Activated T-cell treated with anti-CD3 and anti-CD28 coated beads, Interleukin-2, amount 50 U/mL, for 72 hours (primary cell): ENCODE data around the gene ZBED4. TPM values are rescaled to one million over a fixed set of nuclear protein-coding genes. Genes with fewer than 3 reads are reported as not detected.

Experiments used
- ATAC-seq, 2 donors: fragments of 150-1000 bp; cut with Tn5 transposase; replicated peaks in 1 of 2; 2 replicates each; pipeline ENCODE4 v1.10.0; 2021; ENCODE audit warnings: moderate library complexity in 2 of 2, mild to moderate bottlenecking in 1 of 2
- DNase-seq, 2 donors: peaks; one replicate each; pipeline ENCODE4 v3.0.0; 2021 to 2022; ENCODE audit warnings: mixed read lengths in 1 of 2
- H3K27ac Mint-ChIP-seq: one replicate; pipeline ENCODE4 v1.8.0; 2022; ENCODE audit warnings: mild to moderate bottlenecking, moderate library complexity, mixed read lengths
- H3K27me3 Mint-ChIP-seq: one replicate; pipeline ENCODE4 v1.8.0; 2022; ENCODE audit warnings: low read depth, mixed read lengths
- H3K36me3 Mint-ChIP-seq, 2 donors: one replicate each; pipeline ENCODE4 v1.8.0; 2022; ENCODE audit warnings: mixed read lengths in 2 of 2, mild to moderate bottlenecking in 1 of 2; ENCODE audit not compliant: insufficient read depth in 2 of 2
- H3K4me1 Mint-ChIP-seq: one replicate; pipeline ENCODE4 v1.8.0; 2022; ENCODE audit warnings: low read depth, mixed read lengths
- H3K4me3 Mint-ChIP-seq, 2 donors: one replicate each; pipeline ENCODE4 v1.8.0; 2022; ENCODE audit warnings: mild to moderate bottlenecking in 2 of 2, mixed read lengths in 2 of 2, moderate library complexity in 2 of 2
- H3K9me3 Mint-ChIP-seq, 2 donors: one replicate each; pipeline ENCODE4 v1.8.0; 2022; ENCODE audit warnings: mixed read lengths in 2 of 2
- total RNA-seq, 2 donors: library from RNA; stranded (reverse); gene quantifications; one replicate each; pipeline ENCODE4 v1.2.3, GENCODE V29; 2022

Gene ZBED4
- total RNA-seq, 2 donors from 2014 or later: 22.3 to 23.6 TPM

- DNase-seq (no peak), ATAC-seq (no peak)
- Mint-ChIP-seq H3K36me3 (peaks cover 8 to 27% of the 10 kb centered on the region in 2 donors), H3K4me1 (no peaks in the 10 kb centered on the region), H3K4me3 (no peak overlapping the region), H3K9me3 (peaks cover 4 to 5% of the 10 kb centered on the region in 2 donors), H3K27ac (no peak overlapping the region), H3K27me3 (no peaks in the 10 kb centered on the region)
Measured at GRCh38 chr22:49894322-49895054, 40.8 kb downstream of the ZBED4 start.

DNA sequence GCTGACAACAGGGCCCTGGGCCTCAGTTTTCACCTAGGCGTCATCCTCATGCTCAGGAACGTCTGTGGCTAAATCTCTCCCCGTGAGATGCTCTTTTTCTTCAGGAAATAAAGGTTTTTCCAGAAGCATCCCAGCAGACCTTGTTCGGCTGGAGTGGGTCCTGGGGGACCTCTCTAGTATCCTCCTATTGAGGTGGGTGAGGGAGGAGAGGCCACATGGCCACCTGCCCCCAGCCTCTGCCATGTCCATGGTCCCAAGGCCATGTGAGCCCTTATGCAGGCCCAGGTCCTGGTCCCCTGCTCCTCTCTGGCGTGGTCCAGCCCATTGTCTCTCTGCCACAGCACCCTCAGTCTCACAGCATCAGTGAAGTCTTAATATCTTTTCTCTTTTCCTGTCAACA lies 42.6 kb downstream of the ZBED4 start:
- no peak overlapping the region for H3K4me3 Mint-ChIP-seq
- H3K9me3 Mint-ChIP-seq: peaks cover 4 to 5% of the 10 kb centered on the region in 2 donors
- H3K36me3 Mint-ChIP-seq: peaks cover 7 to 13% of the 10 kb centered on the region in 2 donors
- H3K27me3 Mint-ChIP-seq: no peaks in the 10 kb centered on the region
- no peak overlapping the region for H3K27ac Mint-ChIP-seq
- ATAC-seq (no peak), DNase-seq (no peak)
- no peaks in the 10 kb centered on the region for H3K4me1 Mint-ChIP-seq

DNA sequence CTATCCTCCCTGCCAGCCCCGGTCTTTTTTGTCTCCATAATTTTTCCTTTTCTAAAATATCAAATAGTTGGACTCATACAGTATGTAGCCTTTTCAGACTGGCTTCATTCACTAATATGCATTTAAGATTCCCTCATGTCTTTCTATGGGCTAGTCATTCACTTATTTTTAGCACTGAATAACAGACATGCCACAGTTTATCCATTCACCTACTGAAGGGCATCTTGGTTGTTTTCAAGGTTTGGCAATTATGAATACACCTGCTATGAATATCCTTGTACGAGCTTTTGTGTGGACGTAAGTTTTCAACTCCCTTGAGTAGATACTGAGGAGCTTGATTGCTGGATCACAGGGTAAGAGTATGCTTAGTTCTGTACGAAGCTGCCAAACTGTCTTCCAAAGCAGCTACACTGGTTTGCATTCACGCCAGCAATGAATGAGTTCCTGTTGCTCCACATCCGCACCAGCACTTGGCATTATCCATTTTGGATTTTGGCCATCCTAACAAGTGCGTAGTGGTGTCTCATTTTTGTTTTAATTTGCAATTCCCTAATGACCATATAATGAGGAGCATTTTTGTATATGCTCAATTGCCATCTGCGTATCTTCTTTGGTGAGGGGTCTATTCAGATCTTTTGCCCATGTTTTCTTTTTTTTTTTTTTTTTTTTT lies 43.5 kb downstream of the ZBED4 start:
- ATAC-seq (no peak), DNase-seq (no peak)
- H3K27me3 Mint-ChIP-seq: no peaks in the 10 kb centered on the region
- H3K4me3 Mint-ChIP-seq: no peak overlapping the region
- peak overlapping the region; percentile 3 for H3K27ac Mint-ChIP-seq
- peaks cover 13 to 14% of the 10 kb centered on the region in 2 donors for H3K36me3 Mint-ChIP-seq
- no peaks in the 10 kb centered on the region for H3K4me1 Mint-ChIP-seq
- peaks cover 2 to 11% of the 10 kb centered on the region in 2 donors for H3K9me3 Mint-ChIP-seq

- no peak for DNase-seq
Measured at GRCh38 chr22:49899530-49899929, 45.9 kb downstream of the ZBED4 start.

GRCh38 chr22:49900441-49901230 lies 47.0 kb downstream of the ZBED4 start:
- no peak overlapping the region for H3K4me3 Mint-ChIP-seq
- H3K9me3 Mint-ChIP-seq: peaks cover 0 to 16% of the 10 kb centered on the region in 2 donors
- no peak for ATAC-seq
- peaks cover 9 to 21% of the 10 kb centered on the region in 2 donors for H3K36me3 Mint-ChIP-seq
- H3K27ac Mint-ChIP-seq: no peak overlapping the region
- no peak for DNase-seq
- H3K27me3 Mint-ChIP-seq: no peaks in the 10 kb centered on the region
- H3K4me1 Mint-ChIP-seq: no peaks in the 10 kb centered on the region

More at GRCh38 chr22:49899530-49899929, 45.9 kb downstream of the ZBED4 start:
- no peak overlapping the region for H3K4me3 Mint-ChIP-seq
- peaks cover 0 to 16% of the 10 kb centered on the region in 2 donors for H3K9me3 Mint-ChIP-seq
- no peak for ATAC-seq
- H3K36me3 Mint-ChIP-seq: peaks cover 9 to 21% of the 10 kb centered on the region in 2 donors
- no peaks in the 10 kb centered on the region for H3K27me3 Mint-ChIP-seq
- no peaks in the 10 kb centered on the region for H3K4me1 Mint-ChIP-seq
- H3K27ac Mint-ChIP-seq: no peak overlapping the region

DNA sequence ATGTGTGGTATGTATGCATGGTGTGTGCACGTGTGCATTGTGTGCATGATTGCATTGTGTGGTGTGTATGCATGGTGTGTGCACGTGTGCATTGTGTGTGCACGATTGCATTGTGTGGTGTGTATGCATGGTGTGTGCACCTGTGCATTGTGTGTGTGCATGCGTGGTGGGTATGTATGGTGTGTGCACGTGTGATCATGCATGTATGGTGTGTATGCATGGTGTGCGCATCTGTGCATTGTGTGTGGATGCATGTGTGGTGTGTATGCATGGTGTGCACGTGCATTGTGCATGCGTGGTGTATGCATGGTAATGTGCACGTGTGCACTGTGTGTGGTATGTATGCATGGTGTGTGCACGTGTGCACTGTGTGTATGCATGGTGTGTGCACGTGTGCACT lies 47.8 kb downstream of the ZBED4 start:
- DNase-seq (no peak), ATAC-seq (no peak)
- Mint-ChIP-seq H3K9me3 (peaks cover 0 to 16% of the 10 kb centered on the region in 2 donors), H3K27ac (no peak overlapping the region), H3K36me3 (peaks cover 9 to 21% of the 10 kb centered on the region in 2 donors), H3K4me1 (no peaks in the 10 kb centered on the region), H3K27me3 (no peaks in the 10 kb centered on the region), H3K4me3 (no peak overlapping the region)

GRCh38 chr22:49903322-49904039 lies 49.8 kb downstream of the ZBED4 start:
- Mint-ChIP-seq H3K27ac (no peak overlapping the region), H3K9me3 (peaks cover 0 to 16% of the 10 kb centered on the region in 2 donors), H3K27me3 (no peaks in the 10 kb centered on the region), H3K4me3 (no peak overlapping the region), H3K36me3 (peaks cover 15 to 21% of the 10 kb centered on the region in 2 donors), H3K4me1 (no peaks in the 10 kb centered on the region)
- ATAC-seq (no peak), DNase-seq (no peak)

DNA sequence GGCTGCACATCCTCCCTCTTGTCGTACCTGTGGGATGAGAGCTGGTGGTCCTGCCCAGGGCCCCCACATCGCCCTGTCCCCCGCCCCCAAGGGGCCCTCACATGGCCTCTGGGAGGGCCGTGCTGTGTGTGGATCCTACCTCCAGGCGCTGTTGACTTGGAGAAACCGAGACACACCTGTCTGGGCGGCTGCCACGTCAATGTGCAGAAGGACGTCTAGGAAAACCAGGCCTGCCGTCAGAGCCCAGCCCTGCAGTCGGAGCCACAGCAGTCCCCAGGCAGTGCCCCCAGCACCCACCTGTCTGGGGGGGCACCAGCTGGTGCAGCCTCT lies 50.4 kb downstream of the ZBED4 start:
- peaks cover 0 to 16% of the 10 kb centered on the region in 2 donors for H3K9me3 Mint-ChIP-seq
- no peak overlapping the region for H3K27ac Mint-ChIP-seq
- peaks cover 15 to 21% of the 10 kb centered on the region in 2 donors for H3K36me3 Mint-ChIP-seq
- no peaks in the 10 kb centered on the region for H3K27me3 Mint-ChIP-seq
- no peak for ATAC-seq
- no peaks in the 10 kb centered on the region for H3K4me1 Mint-ChIP-seq
- no peak overlapping the region for H3K4me3 Mint-ChIP-seq
- DNase-seq: no peak

DNA sequence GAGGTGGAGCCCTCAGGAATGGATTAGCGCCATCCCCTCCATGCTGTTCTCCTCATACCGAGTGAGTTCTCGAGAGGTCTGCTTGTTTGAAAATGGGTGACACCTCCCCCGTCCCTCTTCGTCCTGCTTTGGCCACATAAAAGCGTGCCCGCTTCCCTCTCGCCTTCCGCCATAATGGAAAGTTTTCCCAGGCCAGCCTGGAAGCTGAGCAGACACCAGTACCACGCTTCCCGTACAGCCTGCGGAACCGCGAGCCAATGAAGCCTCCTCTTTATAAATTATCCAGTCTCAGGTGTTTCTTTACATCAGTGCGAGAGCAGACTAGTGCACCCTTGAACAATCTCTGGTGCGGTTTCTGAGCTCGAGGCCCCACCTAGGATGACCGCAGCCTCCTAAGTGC lies 51.8 kb downstream of the ZBED4 start:
- Mint-ChIP-seq H3K4me3 (no peak overlapping the region), H3K27ac (no peak overlapping the region), H3K36me3 (peaks cover 15 to 21% of the 10 kb centered on the region in 2 donors), H3K9me3 (peaks cover 0 to 16% of the 10 kb centered on the region in 2 donors), H3K27me3 (no peaks in the 10 kb centered on the region), H3K4me1 (no peaks in the 10 kb centered on the region)
- ATAC-seq (no peak), DNase-seq (no peak)

DNA sequence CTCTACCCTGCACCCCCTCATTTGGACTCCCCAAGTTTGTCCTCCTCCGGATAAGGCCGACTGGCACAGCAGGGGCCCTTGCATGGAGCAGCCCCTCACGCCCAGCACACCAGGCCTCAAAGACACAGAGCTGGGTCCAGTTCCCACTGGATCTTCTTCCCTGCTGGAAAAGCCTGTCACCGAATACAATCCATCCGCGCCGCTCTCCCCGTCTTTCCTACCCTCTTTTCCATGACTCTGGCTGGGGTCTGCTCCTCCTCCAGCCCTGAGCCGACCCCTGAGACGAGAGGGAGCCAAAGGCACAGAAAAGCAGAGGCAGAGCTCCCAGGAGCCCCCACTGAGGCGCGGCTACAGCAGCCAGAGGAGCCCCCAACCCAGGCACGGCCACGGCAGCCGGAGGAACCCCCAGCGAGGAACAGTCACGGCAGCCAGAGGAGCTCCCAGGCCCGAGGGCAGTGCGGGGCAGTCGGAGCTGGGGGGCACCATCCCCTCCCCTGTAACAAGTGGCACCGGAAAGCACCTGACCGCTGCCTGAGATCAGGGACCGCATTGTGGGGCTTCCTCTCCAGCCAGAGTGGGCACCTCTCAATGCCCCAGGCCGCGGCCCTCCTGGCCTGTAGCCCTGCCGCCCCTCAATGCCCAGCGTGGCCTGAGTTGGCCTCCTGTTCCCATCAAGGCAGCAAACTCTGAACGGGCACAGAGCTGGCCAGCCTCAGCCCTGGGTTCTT lies 52.6 kb downstream of the ZBED4 start:
- H3K36me3 Mint-ChIP-seq: peaks cover 13 to 19% of the 10 kb centered on the region in 2 donors
- no peak for ATAC-seq
- no peak overlapping the region for H3K27ac Mint-ChIP-seq

GRCh38 chr22:49906799-49907290 lies 53.2 kb downstream of the ZBED4 start:
- Mint-ChIP-seq H3K27me3 (no peaks in the 10 kb centered on the region), H3K4me3 (no peak overlapping the region), H3K4me1 (no peaks in the 10 kb centered on the region), H3K27ac (no peak overlapping the region), H3K9me3 (peaks cover 0 to 10% of the 10 kb centered on the region in 2 donors), H3K36me3 (peaks cover 8 to 12% of the 10 kb centered on the region in 2 donors)
- ATAC-seq (no peak), DNase-seq (no peak)

More for the DNA sequence above, 52.6 kb downstream of the ZBED4 start:
- Mint-ChIP-seq H3K4me1 (no peaks in the 10 kb centered on the region), H3K9me3 (peaks cover 0 to 16% of the 10 kb centered on the region in 2 donors), H3K27me3 (no peaks in the 10 kb centered on the region), H3K4me3 (no peak overlapping the region)
- no peak for DNase-seq

- no peak overlapping the region for H3K4me3 Mint-ChIP-seq
- no peaks in the 10 kb centered on the region for H3K27me3 Mint-ChIP-seq
- H3K9me3 Mint-ChIP-seq: peaks cover 0 to under 1% of the 10 kb centered on the region in 2 donors
- DNase-seq (no peak), ATAC-seq (no peak)
- peaks cover 3 to 7% of the 10 kb centered on the region in 2 donors for H3K36me3 Mint-ChIP-seq
- no peaks in the 10 kb centered on the region for H3K4me1 Mint-ChIP-seq
- H3K27ac Mint-ChIP-seq: no peak overlapping the region
Measured at GRCh38 chr22:49907807-49908206, 54.2 kb downstream of the ZBED4 start.
